GM06990 (cell line): Measurements from ENCODE around the gene RFTN1.

Experiments used
- DNase-seq: peaks from one replicate; pipeline ENCODE4 v3.0.0-alpha.2; 2011; ENCODE audit not compliant: insufficient read length; ENCODE audit errors: extremely low read depth
- H3K27me3 ChIP-seq: replicated peaks from 2 replicates; pipeline ENCODE4 v1.6.0; 2011; ENCODE audit warnings: low read length; ENCODE audit not compliant: control insufficient read depth, insufficient read depth
- H3K36me3 ChIP-seq: 2 replicates; pipeline ENCODE4 v1.5.1; 2011; ENCODE audit warnings: low read length; ENCODE audit not compliant: control insufficient read depth, insufficient read depth
- H3K4me3 ChIP-seq: replicated peaks from 2 replicates; pipeline ENCODE4 v1.5.1; 2011; ENCODE audit warnings: low read depth, mild to moderate bottlenecking, control low read depth, low read length
- CTCF ChIP-seq: IDR thresholded peaks from 2 replicates; pipeline ENCODE4 v1.5.1; 2011; ENCODE audit warnings: low read length, control low read depth, mild to moderate bottlenecking, inconsistent platforms; ENCODE audit not compliant: insufficient read depth, poor library complexity, severe bottlenecking

RFTN1 gene

GRCh38 chr3:16476636-16477035, 36.9 kb downstream of the RFTN1 start:
- TF ChIP-seq CTCF: no peak
- H3K4me3 ChIP-seq: no peak overlapping the region
- no peaks in the 10 kb centered on the region for H3K27me3 ChIP-seq
- DNase-seq: no peak
- peaks cover 23% of the 10 kb centered on the region for H3K36me3 ChIP-seq

DNA sequence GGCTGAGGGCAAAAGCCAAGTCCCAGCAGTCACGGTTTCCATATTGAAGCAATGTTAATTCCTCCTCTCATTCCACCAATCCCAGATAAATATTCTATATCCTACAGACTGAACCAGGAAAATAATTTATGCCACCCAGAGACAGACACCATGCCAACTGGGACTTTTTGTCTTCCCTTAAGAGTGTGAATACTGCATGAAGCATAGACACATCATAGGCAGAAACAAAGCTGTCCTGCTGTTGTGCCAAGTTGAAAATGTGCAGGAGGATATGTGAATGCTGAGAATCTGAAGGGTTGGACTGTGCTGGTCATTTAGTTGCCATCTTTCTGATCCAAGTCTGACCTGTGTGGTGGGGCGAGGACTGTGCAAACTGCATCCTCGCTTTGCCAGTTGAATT, 37.7 kb downstream of the RFTN1 start:
- no peak for DNase-seq
- no peak for TF ChIP-seq CTCF
- Histone ChIP-seq H3K4me3 (no peak overlapping the region), H3K27me3 (no peaks in the 10 kb centered on the region), H3K36me3 (peaks cover 24% of the 10 kb centered on the region)

GRCh38 chr3:16474920-16475319, 38.6 kb downstream of the RFTN1 start:
- Histone ChIP-seq H3K27me3 (no peaks in the 10 kb centered on the region), H3K36me3 (peaks cover 25% of the 10 kb centered on the region), H3K4me3 (no peak overlapping the region)
- TF ChIP-seq CTCF: no peak
- no peak for DNase-seq

DNA sequence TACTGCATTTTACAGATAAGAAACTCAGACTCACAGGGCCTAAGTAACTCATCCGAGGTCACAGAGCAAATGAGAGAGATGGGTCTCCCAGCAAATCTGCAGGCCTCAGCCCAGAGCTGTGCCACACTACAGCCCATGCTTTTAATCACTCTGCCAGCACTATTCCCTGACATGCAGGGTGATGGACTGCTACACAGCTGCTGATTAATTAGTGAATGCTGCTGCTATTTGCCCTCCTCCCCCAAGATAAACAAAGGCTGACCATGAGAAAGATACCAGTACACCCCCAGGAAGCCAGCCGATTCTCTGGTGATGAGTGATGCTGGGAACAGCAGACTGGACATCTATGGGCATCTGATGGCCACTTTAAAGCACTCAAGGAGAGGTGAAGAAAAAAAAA, 39.3 kb downstream of the RFTN1 start:
- TF ChIP-seq CTCF: no peak
- no peak for DNase-seq
- Histone ChIP-seq H3K36me3 (peaks cover 24% of the 10 kb centered on the region), H3K4me3 (no peak overlapping the region), H3K27me3 (no peaks in the 10 kb centered on the region)

- no peak for TF ChIP-seq CTCF
- H3K36me3 ChIP-seq: peaks cover 22% of the 10 kb centered on the region
Observed at GRCh38 chr3:16472593-16472992, 40.9 kb downstream of the RFTN1 start.

DNA sequence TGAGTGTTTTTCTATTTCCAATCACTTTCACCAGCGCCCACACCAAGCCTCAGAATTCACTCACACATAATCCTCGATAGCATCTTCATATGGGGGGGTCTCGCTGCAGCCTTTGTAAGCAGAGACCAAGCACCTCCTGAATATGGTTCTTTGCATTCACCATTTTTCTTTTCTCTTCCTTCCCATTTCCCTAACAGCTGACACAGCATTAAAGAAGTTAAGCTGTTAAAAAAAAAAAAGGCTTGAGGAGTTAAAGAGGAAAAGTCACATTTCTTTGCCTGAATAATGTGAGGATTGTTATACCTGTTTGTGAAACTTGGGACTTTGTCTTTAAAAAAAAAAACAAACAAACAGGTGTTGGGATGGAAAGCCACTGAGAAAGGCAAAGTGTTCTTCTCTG, 41.6 kb downstream of the RFTN1 start:
- Histone ChIP-seq H3K4me3 (no peak overlapping the region), H3K27me3 (no peaks in the 10 kb centered on the region), H3K36me3 (peaks cover 25% of the 10 kb centered on the region)
- TF ChIP-seq CTCF: no peak
- DNase-seq: no peak

More at GRCh38 chr3:16472593-16472992, 40.9 kb downstream of the RFTN1 start:
- no peak overlapping the region for H3K4me3 ChIP-seq
- DNase-seq: no peak
- H3K27me3 ChIP-seq: no peaks in the 10 kb centered on the region
